H1 (cell line): ENCODE data around the gene SYNRG. TPM values are rescaled to one million over a fixed set of nuclear protein-coding genes. Genes with fewer than 3 reads are reported as not detected.
A peak's percentile ranks its signal among the peaks of the same experiment; 100 is the strongest.

Experiments
- CTCF ChIA-PET: fragments of 300-600 bp; sonication (Branson Sonifier 250); formaldehyde crosslinking; loops from one replicate; lab custom pipeline; 2021; ENCODE audit not compliant: partially characterized antibody; lab: Charles Lee
- POLR2A ChIA-PET: fragments of 300-600 bp; sonication (Branson Sonifier 250); formaldehyde crosslinking; loops from one replicate; lab custom pipeline; 2021; ENCODE audit warnings: inconsistent platforms; ENCODE audit not compliant: partially characterized antibody; lab: Charles Lee
- DNase-seq, 2 experiments: peaks; one replicate each; pipeline versions ENCODE4 v3.0.0 to v3.0.0-alpha.2; 2010 to 2022; ENCODE audit warnings: low spot score in 2 of 2, low read depth in 1 of 2, mixed read lengths in 1 of 2
- FAIRE-seq: peaks from 2 replicates; lab custom pipeline; 2011; peaks lifted over from hg19 to GRCh38; lab: Jason Lieb, UNC
- H2AFZ ChIP-seq: 2 replicates; pipeline ENCODE4 v1.8.1; 2012; ENCODE audit warnings: low read length, inconsistent platforms
- H2AK5ac ChIP-seq: 2 replicates; pipeline ENCODE4 v1.6.1; 2013; ENCODE audit warnings: low read depth, low read length
- H2BK120ac ChIP-seq: replicated peaks from 2 replicates; pipeline ENCODE3; 2013; ENCODE audit warnings: low read depth, low read length, inconsistent platforms
- H2BK12ac ChIP-seq: 2 replicates; pipeline ENCODE4 v1.6.1; 2013; ENCODE audit warnings: low read depth, low read length
- H2BK15ac ChIP-seq: 2 replicates; pipeline ENCODE4 v1.6.1; 2013; ENCODE audit warnings: low read length
- H2BK20ac ChIP-seq: 2 replicates; pipeline ENCODE4 v1.6.1; 2013; ENCODE audit warnings: low read length
- H2BK5ac ChIP-seq: 2 replicates; pipeline ENCODE4 v1.6.1; 2013; ENCODE audit warnings: low read depth, low read length
- H3K14ac ChIP-seq: 2 replicates; pipeline ENCODE4 v1.6.1; 2013; ENCODE audit warnings: inconsistent platforms; ENCODE audit not compliant: insufficient read length
- H3K18ac ChIP-seq: 2 replicates; pipeline ENCODE4 v1.6.1; 2013; ENCODE audit warnings: low read length; ENCODE audit errors: extremely low read depth
- H3K23ac ChIP-seq: 2 replicates; pipeline ENCODE4 v1.6.1; 2013; ENCODE audit warnings: inconsistent platforms; ENCODE audit not compliant: insufficient read length
- H3K23me2 ChIP-seq: 2 replicates; pipeline ENCODE4 v1.6.1; 2013; ENCODE audit warnings: low read depth, low read length
- H3K27ac ChIP-seq: 2 replicates; pipeline ENCODE4 v1.6.1; 2011; ENCODE audit warnings: low read depth, low read length, inconsistent platforms
- H3K27me3 ChIP-seq, 4 experiments: replicated peaks in 1 of 4; 1 replicate in 1 of 4; 2 replicates in 3 of 4; pipeline versions ENCODE4 v1.6.1 to v1.8.1; 2011 to 2013; ENCODE audit warnings: low read length in 3 of 4, mild to moderate bottlenecking in 3 of 4, inconsistent platforms in 2 of 4, mixed read lengths in 2 of 4, moderate library complexity in 1 of 4; ENCODE audit not compliant: control insufficient read depth in 3 of 4, insufficient read depth in 3 of 4; ENCODE audit errors: extremely low read depth in 1 of 4
- H3K36me3 ChIP-seq, 4 experiments: 2 replicates each; pipeline versions ENCODE4 v1.6.1 to v1.8.1; 2011 to 2013; ENCODE audit warnings: mild to moderate bottlenecking in 4 of 4, low read length in 3 of 4, moderate library complexity in 2 of 4, control low read depth in 1 of 4, inconsistent platforms in 1 of 4; ENCODE audit not compliant: insufficient read depth in 4 of 4, control insufficient read depth in 2 of 4
- H3K4ac ChIP-seq: replicated peaks from 2 replicates; pipeline ENCODE3; 2013; ENCODE audit warnings: low read length, low read depth, mixed read lengths, inconsistent platforms; ENCODE audit not compliant: insufficient read length
- H3K4me1 ChIP-seq, 4 experiments: replicated peaks in 1 of 4; 1 replicate in 1 of 4; 2 replicates in 3 of 4; pipeline versions ENCODE4 v1.6.1 to v1.8.1; 2011 to 2013; ENCODE audit warnings: low read length in 3 of 4, inconsistent platforms in 2 of 4, mixed read lengths in 1 of 4; ENCODE audit not compliant: insufficient read depth in 4 of 4, control insufficient read depth in 3 of 4
- H3K4me2 ChIP-seq, 2 experiments: 2 replicates each; pipeline versions ENCODE4 v1.6.1 to v1.8.1; 2011 to 2013; ENCODE audit warnings: low read depth in 2 of 2, low read length in 2 of 2, control low read depth in 1 of 2, inconsistent platforms in 1 of 2, mild to moderate bottlenecking in 1 of 2; ENCODE audit not compliant: insufficient read depth in 1 of 2
- H3K4me3 ChIP-seq, 4 experiments: fragments of 200-600, 300-600 bp in 1 of 4; sonication (generic), shearing (Covaris generic), sonication (Bioruptor Twin) in 1 of 4; 2 replicates each; pipeline versions ENCODE4 v1.5.1 to v1.8.1; 2011 to 2016; ENCODE audit warnings: low read length in 4 of 4, low read depth in 3 of 4, control low read depth in 2 of 4, inconsistent platforms in 2 of 4, mild to moderate bottlenecking in 2 of 4, mixed read lengths in 1 of 4, moderate library complexity in 1 of 4; ENCODE audit not compliant: insufficient read depth in 2 of 4; ENCODE audit errors: extremely low read depth in 1 of 4
- H3K56ac ChIP-seq: replicated peaks from 2 replicates; pipeline ENCODE3; 2013; ENCODE audit warnings: low read depth, mild to moderate bottlenecking, mixed read lengths, low read length, inconsistent platforms; ENCODE audit not compliant: insufficient read length
- H3K79me1 ChIP-seq: 2 replicates; pipeline ENCODE4 v1.6.1; 2013; ENCODE audit warnings: low read depth, low read length, control low read depth
- H3K79me2 ChIP-seq, 2 experiments: 2 replicates each; pipeline versions ENCODE4 v1.6.1 to v1.8.1; 2012 to 2013; ENCODE audit warnings: low read length in 2 of 2, mild to moderate bottlenecking in 2 of 2, inconsistent platforms in 1 of 2; ENCODE audit not compliant: insufficient read depth in 2 of 2, control insufficient read depth in 1 of 2
- H3K9ac ChIP-seq, 4 experiments: replicated peaks in 1 of 4; 1 replicate in 1 of 4; 2 replicates in 3 of 4; pipeline versions ENCODE4 v1.6.1 to v1.8.1; 2011 to 2013; ENCODE audit warnings: low read depth in 3 of 4, low read length in 3 of 4, control low read depth in 2 of 4, mild to moderate bottlenecking in 2 of 4, moderate library complexity in 2 of 4, inconsistent platforms in 1 of 4; ENCODE audit errors: extremely low read depth in 1 of 4
- H3K9me3 ChIP-seq, 2 experiments: 2 replicates each; pipeline versions ENCODE4 v1.6.1 to v1.8.1; 2012 to 2013; ENCODE audit warnings: mild to moderate bottlenecking in 2 of 2, moderate library complexity in 2 of 2, control low read depth in 1 of 2, inconsistent platforms in 1 of 2, low read depth in 1 of 2, low read length in 1 of 2, mixed read lengths in 1 of 2; ENCODE audit not compliant: insufficient read depth in 2 of 2
- H4K20me1 ChIP-seq, 2 experiments: replicated peaks in 1 of 2; 2 replicates each; pipeline versions ENCODE3 to v1.8.1; 2011 to 2013; ENCODE audit warnings: inconsistent platforms in 2 of 2, low read length in 2 of 2, mild to moderate bottlenecking in 1 of 2; ENCODE audit not compliant: insufficient read depth in 2 of 2, control insufficient read depth in 1 of 2
- H4K5ac ChIP-seq: 2 replicates; pipeline ENCODE4 v1.6.1; 2013; ENCODE audit warnings: low read length, low read depth, mixed read lengths, inconsistent platforms; ENCODE audit not compliant: insufficient read length
- H4K8ac ChIP-seq: 2 replicates; pipeline ENCODE4 v1.8.0; 2013; ENCODE audit warnings: mild to moderate bottlenecking, moderate library complexity, low read length, inconsistent platforms; ENCODE audit not compliant: insufficient read depth; ENCODE audit errors: extremely low read depth
- H4K91ac ChIP-seq: replicated peaks from 2 replicates; pipeline ENCODE3; 2013; ENCODE audit warnings: low read length, mixed read lengths, inconsistent platforms; ENCODE audit not compliant: insufficient read length
- BACH1 ChIP-seq: IDR thresholded peaks from 2 replicates; pipeline ENCODE4 v1.6.1; 2012; ENCODE audit warnings: low read length, improper control_type of control experiment
- CBX5 ChIP-seq: fragments of 300-800, 300-1000 bp; sonication (generic); IDR thresholded peaks from 2 replicates; pipeline ENCODE4 v1.7.1; 2016; ENCODE audit warnings: antibody characterized with exemption, low read length, low read depth
- CHD1 ChIP-seq: IDR thresholded peaks from 2 replicates; pipeline ENCODE4 v1.6.1; 2012; ENCODE audit warnings: low read depth, low read length, improper control_type of control experiment
- CREB1 ChIP-seq: IDR thresholded peaks from 2 replicates; pipeline ENCODE4 v1.6.1; 2012; ENCODE audit warnings: inconsistent platforms
- MAFK ChIP-seq: IDR thresholded peaks from 2 replicates; pipeline ENCODE4 v1.6.1; 2012; ENCODE audit warnings: low read depth, mild to moderate bottlenecking, improper control_type of control experiment, low read length
- PHF8 ChIP-seq: fragments of 200-600 bp; sonication (generic); conservative IDR thresholded peaks from 2 replicates; pipeline ENCODE4 v1.7.1; 2012; ENCODE audit warnings: low read depth, mild to moderate bottlenecking, inconsistent platforms, low read length, moderate library complexity
- SAP30 ChIP-seq: fragments of 300-600 bp; sonication (generic); IDR thresholded peaks from 2 replicates; pipeline ENCODE4 v1.7.1; 2012; ENCODE audit warnings: low read length, moderate library complexity, mild to moderate bottlenecking, inconsistent platforms; ENCODE audit not compliant: insufficient read depth, insufficient replicate concordance
- SP1 ChIP-seq: IDR thresholded peaks from 2 replicates; pipeline ENCODE4 v1.6.1; 2011; ENCODE audit warnings: low read depth, low read length
- TAF1 ChIP-seq: IDR thresholded peaks from 2 replicates; pipeline ENCODE4 v1.6.1; 2011; ENCODE audit warnings: mild to moderate bottlenecking, low read depth, low read length
- TBP ChIP-seq: IDR thresholded peaks from 2 replicates; pipeline ENCODE4 v1.6.1; 2011; ENCODE audit warnings: low read depth, low read length, improper control_type of control experiment
- TEAD4 ChIP-seq: IDR thresholded peaks from 2 replicates; pipeline ENCODE4 v1.6.1; 2012; ENCODE audit warnings: low read depth, low read length, inconsistent platforms, mixed read lengths
- WGBS, 2 experiments: shearing (Covaris generic) in 1 of 2; methylation state at CpG; one replicate each; pipeline versions ENCODE4 v1.1.6 to v1.1.7; 2013 to 2015; ENCODE audit warnings: low lambda C conversion rate in 2 of 2, mixed read lengths in 2 of 2, inconsistent platforms in 1 of 2, low coverage in 1 of 2, missing lambda C conversion rate in 1 of 2; ENCODE audit not compliant: insufficient replicate concordance in 2 of 2, insufficient coverage in 1 of 2, insufficient read length in 1 of 2; ENCODE audit errors: extremely low coverage in 1 of 2, missing lambda C conversion rate in 1 of 2; 5-methylcytosine and 5-hydroxymethylcytosine counted together
- polyA plus RNA-seq, 7 experiments: library from polyadenylated mRNA; depleted of rRNA in 3 of 7; stranded (reverse) in 5 of 7; unstranded in 2 of 7; fragments of >200 nt in 5 of 7; fragments of 200-250 nt in 2 of 7; gene quantifications; 1 replicate in 5 of 7; 2 replicates in 1 of 7; 4 replicates in 1 of 7; pipeline versions ENCODE4 v1.2.1 to v1.2.3, GENCODE V29; 2011 to 2013; ENCODE audit warnings: missing spikeins in 2 of 7, mixed read lengths in 2 of 7
- total RNA-seq: library from RNA; stranded (reverse); fragmentation: NEBNext Ultra II Directional; extraction: Animal tissue kit (Norgen Biotek cat#: 25700); gene quantifications from 2 replicates; pipeline ENCODE4 v1.2.1, GENCODE V29; 2021
- TF ChIP-seq, protein P1 (sequence below): IDR thresholded peaks from 2 replicates; pipeline ENCODE4 v1.6.1; 2011; ENCODE audit warnings: low read depth, mild to moderate bottlenecking, low read length; ENCODE audit not compliant: insufficient read depth

Gene SYNRG
- total and polyA plus RNA-seq, 2 of the 8 experiments (the other 6 are each of a cell fraction or from before 2014, with no cell fraction given): 7.7 to 31.7 TPM

DNA sequence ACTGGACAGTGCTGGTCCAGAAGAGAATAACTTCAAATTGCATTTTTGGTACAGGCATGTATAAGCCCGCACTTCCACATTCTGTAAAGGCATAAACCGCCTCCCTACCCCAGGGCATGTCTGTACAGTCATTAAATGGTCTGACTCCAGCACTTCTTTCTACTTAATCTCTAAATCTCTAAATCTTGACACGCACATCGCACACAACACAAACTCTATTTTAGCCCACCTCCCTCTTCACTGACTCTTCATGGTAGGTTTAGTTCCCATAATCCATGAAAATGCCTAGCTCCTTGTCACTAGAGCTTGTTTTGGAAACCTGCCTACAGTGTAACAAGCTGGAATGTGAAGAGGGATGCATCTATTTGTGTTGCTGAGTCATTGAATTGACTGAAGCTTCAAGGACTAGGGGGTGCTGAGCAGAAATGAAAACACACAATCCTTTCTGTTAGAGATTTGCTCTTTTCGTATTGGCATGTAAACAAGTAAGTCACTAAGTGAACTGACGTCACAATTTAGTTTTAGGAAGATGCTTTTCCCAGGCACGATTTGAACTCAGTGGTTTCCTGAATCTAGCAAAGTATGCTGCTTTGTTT lies 121.1 kb downstream of the SYNRG start:
- Histone ChIP-seq H2BK120ac (no peak overlapping the region), H4K20me1 (no peaks in the 10 kb centered on the region), H2AK5ac (no peak overlapping the region), H3K14ac (no peak overlapping the region), H3K9ac (peak overlapping the region in 1 of 4 experiments; percentile 29; a peak in 1 of 7 replicates), H3K36me3 (no peaks in the 10 kb centered on the region), H2BK20ac (peak overlapping the region; percentile 62; the same call in 1 of the 2 replicates), H3K27me3 (peaks cover 0 to 3% (median 0%) of the 10 kb centered on the region in 4 experiments; a peak in 4 of 7 replicates), H3K4me1 (peaks cover 8 to 24% (median 11%) of the 10 kb centered on the region in 4 experiments), H3K4ac (no peak overlapping the region), H3K18ac (no peak overlapping the region), H3K9me3 (no peaks in the 10 kb centered on the region), H3K79me1 (peaks cover 2% of the 10 kb centered on the region; the same call in 1 of the 2 replicates), H4K8ac (no peak overlapping the region), H4K5ac (no peak overlapping the region), H3K4me2 (peak overlapping the region; percentile 91 to 98), H3K56ac (no peak overlapping the region), H2BK15ac (peak overlapping the region; percentile 66; the same call in 1 of the 2 replicates), H2BK5ac (no peak overlapping the region), H3K79me2 (peaks cover 0 to 24% of the 10 kb centered on the region in 2 experiments; a peak in 2 of 4 replicates), H3K23me2 (peaks cover 11% of the 10 kb centered on the region), H2BK12ac (peak overlapping the region; percentile 75; the same call in 1 of the 2 replicates), H2AFZ (no peak overlapping the region), H3K27ac (no peak overlapping the region), H3K4me3 (peak overlapping the region; percentile 63 to 74 (median 68); a peak in 6 of 8 replicates), H4K91ac (no peak overlapping the region), H3K23ac (no peak overlapping the region)
- POLR2A ChIA-PET: interaction anchor here (0.6 to 2.1 kb wide), 9 partner anchors 8 to 121 kb away, joined by 3 to 8 read pairs (median 5); partner anchors contain the start of genes SYNRG and TADA2A
- WGBS, 2 experiments: 49 to 100% methylated on average over 2 to 7 of the region's 7 CpGs
- DNase-seq (no peak), FAIRE-seq (no peak)
- CTCF ChIA-PET: interaction anchor here (0.6 to 1.5 kb wide), 3 partner anchors 19 to 1720 kb away, joined by 3 to 6 read pairs (median 4); no protein-coding TSS in a partner anchor
- no peak for TF ChIP-seq PHF8
- peak; percentile 84 for TF ChIP-seq MAFK
- TF ChIP-seq BACH1: peak; percentile 85
- TF ChIP-seq CHD1: no peak
- no peak for TF ChIP-seq TBP
- TF ChIP-seq TEAD4: peak; percentile 60; the same call in 1 of the 2 replicates
- TF ChIP-seq TAF1: 0 out of 2 replicates have a peak, but pooled peaks have one; percentile 29
- TF ChIP-seq, protein P1, sequence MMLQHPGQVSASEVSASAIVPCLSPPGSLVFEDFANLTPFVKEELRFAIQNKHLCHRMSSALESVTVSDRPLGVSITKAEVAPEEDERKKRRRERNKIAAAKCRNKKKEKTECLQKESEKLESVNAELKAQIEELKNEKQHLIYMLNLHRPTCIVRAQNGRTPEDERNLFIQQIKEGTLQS: no peak
- TF ChIP-seq CBX5: no peak
- 0 out of 2 replicates have a peak, but pooled peaks have one; percentile 22 for TF ChIP-seq SP1
- no peak for TF ChIP-seq SAP30
- no peak; the same call in 1 of the 2 replicates for TF ChIP-seq CREB1
